CD14-positive monocyte (primary cell): ENCODE measurements around the gene ZBED2. TPM values are rescaled to one million over a fixed set of nuclear protein-coding genes. Genes with fewer than 3 reads are reported as not detected.
"Not testable (repeated sequence)": the region's sequence is repeated elsewhere in the genome, so short reads cannot be mapped to it uniquely, and the experiment has no call there.

Experiments used
- DNase-seq, 3 donors: peaks; one replicate each; pipeline ENCODE4 v3.0.0-alpha.2; 2011 to 2022
- H2AFZ ChIP-seq: 2 replicates; pipeline ENCODE4 v1.6.0; 2012; ENCODE audit warnings: mild to moderate bottlenecking, low read depth, low read length, inconsistent platforms; ENCODE audit not compliant: insufficient read depth, poor library complexity, severe bottlenecking
- H3K27ac ChIP-seq, 2 donors: 1 replicate in 1 of 2; 2 replicates in 1 of 2; pipeline ENCODE4 v1.5.1; 2012 to 2013; ENCODE audit warnings: low read length in 2 of 2, control low read depth in 1 of 2, inconsistent platforms in 1 of 2, low read depth in 1 of 2, mild to moderate bottlenecking in 1 of 2
- H3K27me3 ChIP-seq, 2 donors: one replicate each; pipeline versions ENCODE4 v1.6.0 to v1.6.1; 2011 to 2013; ENCODE audit warnings: low read length in 2 of 2; ENCODE audit not compliant: control insufficient read depth in 2 of 2, insufficient read depth in 2 of 2
- H3K36me3 ChIP-seq, 2 donors: replicated peaks in 1 of 2; 1 replicate in 1 of 2; 2 replicates in 1 of 2; pipeline versions ENCODE4 v1.5.1 to v1.6.1; 2012 to 2013; ENCODE audit warnings: low read length in 2 of 2, control low read depth in 1 of 2, inconsistent platforms in 1 of 2, mild to moderate bottlenecking in 1 of 2; ENCODE audit not compliant: insufficient read depth in 2 of 2, control insufficient read depth in 1 of 2
- H3K4me1 ChIP-seq, 2 donors: 1 replicate in 1 of 2; 2 replicates in 1 of 2; pipeline versions ENCODE4 v1.5.1 to v1.6.1; 2012 to 2013; ENCODE audit warnings: low read length in 2 of 2, control low read depth in 1 of 2, inconsistent platforms in 1 of 2, mild to moderate bottlenecking in 1 of 2, moderate library complexity in 1 of 2; ENCODE audit not compliant: insufficient read depth in 2 of 2, control insufficient read depth in 1 of 2
- H3K4me2 ChIP-seq: replicated peaks from 2 replicates; pipeline ENCODE3; 2012; ENCODE audit warnings: low read length, moderate library complexity, mild to moderate bottlenecking; ENCODE audit not compliant: poor library complexity, severe bottlenecking; ENCODE audit errors: extremely low read depth
- H3K4me3 ChIP-seq, 3 experiments: fragments of 200-600 bp in 1 of 3; sonication (generic) in 1 of 3; replicated peaks in 1 of 3; 1 replicate in 2 of 3; 2 replicates in 1 of 3; pipeline ENCODE4 v1.5.1; 2011 to 2013; ENCODE audit warnings: low read length in 3 of 3, mild to moderate bottlenecking in 3 of 3, control low read depth in 2 of 3, low read depth in 2 of 3, inconsistent platforms in 1 of 3, moderate library complexity in 1 of 3
- H3K79me2 ChIP-seq: 2 replicates; pipeline ENCODE4 v1.6.0; 2012; ENCODE audit warnings: mild to moderate bottlenecking, control low read depth, inconsistent platforms, low read length, moderate library complexity; ENCODE audit not compliant: insufficient read depth
- H3K9ac ChIP-seq: 2 replicates; pipeline ENCODE4 v1.6.0; 2017; ENCODE audit warnings: low read length, mild to moderate bottlenecking; ENCODE audit not compliant: insufficient read depth, poor library complexity, severe bottlenecking
- H3K9me3 ChIP-seq, 2 donors: replicated peaks in 1 of 2; 1 replicate in 1 of 2; 2 replicates in 1 of 2; pipeline versions ENCODE4 v1.5.1 to v1.6.1; 2012 to 2013; ENCODE audit warnings: low read length in 2 of 2, control low read depth in 1 of 2; ENCODE audit not compliant: control insufficient read depth in 1 of 2, insufficient read depth in 1 of 2
- H4K20me1 ChIP-seq: 2 replicates; pipeline ENCODE4 v1.6.0; 2012; ENCODE audit warnings: mild to moderate bottlenecking, low read length, control low read depth, moderate library complexity; ENCODE audit not compliant: insufficient read depth
- H3K27ac Mint-ChIP-seq, 7 donors: one replicate each; pipeline ENCODE4 v1.8.0; 2020; ENCODE audit warnings: mild to moderate bottlenecking in 7 of 7, mixed read lengths in 7 of 7, moderate library complexity in 6 of 7, inconsistent platforms in 2 of 7
- H3K27me3 Mint-ChIP-seq, 3 donors: one replicate each; pipeline ENCODE4 v1.8.0; 2021 to 2022; ENCODE audit warnings: low read depth in 3 of 3, mild to moderate bottlenecking in 3 of 3, mixed read lengths in 3 of 3, moderate library complexity in 3 of 3, inconsistent platforms in 1 of 3
- H3K36me3 Mint-ChIP-seq, 2 donors: one replicate each; pipeline ENCODE4 v1.8.0; 2020; ENCODE audit warnings: mixed read lengths in 2 of 2, inconsistent platforms in 1 of 2, mild to moderate bottlenecking in 1 of 2
- H3K4me1 Mint-ChIP-seq: one replicate; pipeline ENCODE4 v1.8.0; 2020; ENCODE audit warnings: mild to moderate bottlenecking, mixed read lengths
- H3K4me3 Mint-ChIP-seq, 2 donors: one replicate each; pipeline ENCODE4 v1.8.0; 2020; ENCODE audit warnings: mild to moderate bottlenecking in 2 of 2, mixed read lengths in 2 of 2, moderate library complexity in 1 of 2
- H3K9me3 Mint-ChIP-seq, 7 donors: one replicate each; pipeline ENCODE4 v1.8.0; 2020 to 2022; ENCODE audit warnings: mixed read lengths in 7 of 7, mild to moderate bottlenecking in 6 of 7, moderate library complexity in 6 of 7, inconsistent platforms in 2 of 7
- WGBS: methylation state at CpG from one replicate; pipeline ENCODE4 v1.1.5; 2013; ENCODE audit warnings: missing lambda C conversion rate; ENCODE audit not compliant: insufficient coverage; 5-methylcytosine and 5-hydroxymethylcytosine counted together
- intact Hi-C, 2 donors: fragments of 100-400 bp; cut with micrococcal nuclease; formaldehyde crosslinking; loops; one replicate each; pipeline versions ENCODE4 v1.15.0 to v1.15.1; 2023
- polyA plus RNA-seq, 3 donors: library from polyadenylated mRNA; depleted of rRNA in 1 of 3; unstranded in 2 of 3; stranded (reverse) in 1 of 3; fragments of 300-500 nt in 2 of 3; fragments of >200 nt in 1 of 3; fragmentation: Illumina TruSeq in 2 of 3; gene quantifications; 1 replicate in 2 of 3; 2 replicates in 1 of 3; pipeline ENCODE4 v1.2.3, GENCODE V29; 2012 to 2021
- TF ChIP-seq, protein P1 (sequence below): fragments of 200-600 bp; IDR thresholded peaks from one replicate; pipeline ENCODE4 v1.8.0; 2022; ENCODE audit warnings: antibody characterized with exemption, mild to moderate bottlenecking

The ZBED2 gene
- polyA plus RNA-seq, 3 donors: not detected

DNA sequence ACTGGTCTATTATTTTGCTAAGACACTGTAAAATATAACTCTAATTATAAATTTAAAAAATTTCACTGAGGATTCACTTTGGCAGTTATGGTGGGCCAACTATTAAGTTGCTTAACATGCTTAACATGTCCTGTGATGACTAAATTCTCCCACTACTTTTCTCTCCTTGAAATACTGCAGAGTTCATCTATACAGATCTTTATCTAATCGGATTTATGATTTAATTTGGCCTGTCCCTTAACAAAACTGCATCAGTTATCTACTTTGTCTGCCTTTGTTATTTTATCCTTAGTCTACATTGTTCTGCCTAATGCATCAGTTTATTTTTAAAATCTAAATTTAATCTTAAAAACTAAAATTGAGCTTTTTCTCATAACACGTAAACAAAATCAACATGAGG is 26.8 kb downstream of the ZBED2 start:
- no peak overlapping the region for H3K4me3 Mint-ChIP-seq

DNA sequence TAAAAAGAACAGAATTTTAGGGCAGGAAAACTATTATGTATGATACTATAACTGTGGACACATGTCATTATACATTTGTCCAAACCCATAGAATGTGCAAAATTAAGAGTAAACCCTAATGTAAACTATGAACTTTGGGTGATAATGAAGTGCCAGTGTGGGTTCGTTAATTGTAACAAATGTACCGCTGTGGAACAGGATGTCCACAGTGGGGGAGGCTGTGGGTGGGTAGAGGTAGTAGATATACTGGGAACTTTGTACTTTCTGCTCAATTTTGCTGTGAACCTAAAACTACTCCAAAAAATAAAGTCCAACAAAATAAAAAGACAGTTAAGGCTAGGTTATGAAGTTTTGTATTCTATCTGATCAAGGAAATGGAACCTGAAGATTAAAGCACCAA is 28.3 kb downstream of the ZBED2 start:
- no peaks in the 10 kb centered on the region for H3K79me2 ChIP-seq
- H4K20me1 ChIP-seq: no peaks in the 10 kb centered on the region
- H3K27me3 ChIP-seq: no peaks in the 10 kb centered on the region
- WGBS: no CpG with 5 or more reads among the region's 2 CpGs
- no peak overlapping the region for H3K27ac ChIP-seq
- Mint-ChIP-seq H3K9me3 (peaks cover 0 to 5% (median 2%) of the 10 kb centered on the region in 7 donors), H3K27ac (no peak overlapping the region), H3K36me3 (no peaks in the 10 kb centered on the region), H3K4me3 (no peak overlapping the region), H3K4me1 (no peaks in the 10 kb centered on the region), H3K27me3 (peaks cover 0 to 3% (median 0%) of the 10 kb centered on the region in 3 donors)
- no peaks in the 10 kb centered on the region for H3K4me1 ChIP-seq
- no peaks in the 10 kb centered on the region for H3K9me3 ChIP-seq
- no peak overlapping the region for H3K4me3 ChIP-seq
- intact Hi-C loops: no loop called here
- no peaks in the 10 kb centered on the region for H3K36me3 ChIP-seq
- no peak overlapping the region for H2AFZ ChIP-seq
- no peak overlapping the region for H3K9ac ChIP-seq
- H3K4me2 ChIP-seq: no peak overlapping the region
- no peak for DNase-seq
- TF ChIP-seq, protein P1, sequence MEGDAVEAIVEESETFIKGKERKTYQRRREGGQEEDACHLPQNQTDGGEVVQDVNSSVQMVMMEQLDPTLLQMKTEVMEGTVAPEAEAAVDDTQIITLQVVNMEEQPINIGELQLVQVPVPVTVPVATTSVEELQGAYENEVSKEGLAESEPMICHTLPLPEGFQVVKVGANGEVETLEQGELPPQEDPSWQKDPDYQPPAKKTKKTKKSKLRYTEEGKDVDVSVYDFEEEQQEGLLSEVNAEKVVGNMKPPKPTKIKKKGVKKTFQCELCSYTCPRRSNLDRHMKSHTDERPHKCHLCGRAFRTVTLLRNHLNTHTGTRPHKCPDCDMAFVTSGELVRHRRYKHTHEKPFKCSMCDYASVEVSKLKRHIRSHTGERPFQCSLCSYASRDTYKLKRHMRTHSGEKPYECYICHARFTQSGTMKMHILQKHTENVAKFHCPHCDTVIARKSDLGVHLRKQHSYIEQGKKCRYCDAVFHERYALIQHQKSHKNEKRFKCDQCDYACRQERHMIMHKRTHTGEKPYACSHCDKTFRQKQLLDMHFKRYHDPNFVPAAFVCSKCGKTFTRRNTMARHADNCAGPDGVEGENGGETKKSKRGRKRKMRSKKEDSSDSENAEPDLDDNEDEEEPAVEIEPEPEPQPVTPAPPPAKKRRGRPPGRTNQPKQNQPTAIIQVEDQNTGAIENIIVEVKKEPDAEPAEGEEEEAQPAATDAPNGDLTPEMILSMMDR: no peak

More for the DNA sequence above, 26.8 kb downstream of the ZBED2 start:
- no peaks in the 10 kb centered on the region for H3K4me1 ChIP-seq
- TF ChIP-seq, protein P1: no peak
- H3K36me3 ChIP-seq: no peaks in the 10 kb centered on the region
- intact Hi-C loops: no loop called here
- Mint-ChIP-seq H3K36me3 (no peaks in the 10 kb centered on the region), H3K4me1 (no peaks in the 10 kb centered on the region), H3K9me3 (peaks cover 0 to 2% (median 0%) of the 10 kb centered on the region in 7 donors), H3K27ac (no peak overlapping the region), H3K27me3 (peaks cover 0 to 3% (median 0%) of the 10 kb centered on the region in 3 donors)
- H2AFZ ChIP-seq: no peak overlapping the region
- no peak for DNase-seq
- no peaks in the 10 kb centered on the region for H3K27me3 ChIP-seq
- no peak overlapping the region for H3K27ac ChIP-seq
- no peaks in the 10 kb centered on the region for H4K20me1 ChIP-seq
- H3K4me3 ChIP-seq: no peak overlapping the region
- H3K79me2 ChIP-seq: no peaks in the 10 kb centered on the region
- no peaks in the 10 kb centered on the region for H3K9me3 ChIP-seq
- no CpG with 5 or more reads among the region's 2 CpGs for WGBS
- no peak overlapping the region for H3K9ac ChIP-seq
- no peak overlapping the region for H3K4me2 ChIP-seq

DNA sequence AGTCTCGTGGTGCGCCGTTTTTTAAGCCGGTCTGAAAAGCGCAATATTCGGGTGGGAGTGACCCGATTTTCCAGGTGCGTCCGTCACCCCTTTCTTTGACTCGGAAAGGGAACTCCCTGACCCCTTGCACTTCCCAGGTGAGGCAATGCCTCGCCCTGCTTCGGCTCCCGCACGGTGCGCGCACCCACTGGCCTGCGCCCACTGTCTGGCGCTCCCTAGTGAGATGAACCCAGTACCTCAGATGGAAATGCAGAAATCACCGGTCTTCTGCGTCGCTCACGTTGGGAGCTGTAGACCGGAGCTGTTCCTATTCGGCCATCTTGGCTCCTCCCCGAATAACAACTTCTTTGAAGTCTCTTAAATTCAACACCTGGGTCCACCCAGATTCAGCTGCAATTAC is 33.2 kb downstream of the ZBED2 start:
- H3K27me3 ChIP-seq, H3K27ac ChIP-seq, DNase-seq, H2AFZ ChIP-seq, H3K4me1 Mint-ChIP-seq, H3K27me3 Mint-ChIP-seq, H4K20me1 ChIP-seq, H3K79me2 ChIP-seq, H3K4me1 ChIP-seq, H3K9me3 Mint-ChIP-seq, H3K9ac ChIP-seq, H3K4me2 ChIP-seq, H3K4me3 ChIP-seq, H3K9me3 ChIP-seq, H3K36me3 ChIP-seq, H3K4me3 Mint-ChIP-seq, H3K36me3 Mint-ChIP-seq, H3K27ac Mint-ChIP-seq, intact Hi-C loops: not testable (repeated sequence)
- 99% methylated on average over 15 of the region's 25 CpGs for WGBS
